ENCODE data around the gene EPS15.

GRCh38 chr1:51519865-51520699 is 1.0 kb upstream of the EPS15 start:
- TF ChIP-seq ZNF514 (tag by site-specific recombination; IDR thresholded peaks at IDR 0.05) = no peak
- TF ChIP-seq CTCF (tag by site-specific recombination; IDR thresholded peaks at IDR 0.05) = no peak
- no peak for TF ChIP-seq ZNF23 (tag by site-specific recombination; IDR thresholded peaks at IDR 0.05; ENCODE audit: borderline replicate concordance)
- no peak for TF ChIP-seq ZNF76 (tag by site-specific recombination; IDR thresholded peaks at IDR 0.05; ENCODE audit: borderline replicate concordance, low read depth)
